Central memory CD4-positive, alpha-beta T cell (primary cell): ENCODE data around the gene KIF25.

Experiments
- DNase-seq: peaks from one replicate; pipeline ENCODE4 v3.0.0; 2022

KIF25 gene

DNA sequence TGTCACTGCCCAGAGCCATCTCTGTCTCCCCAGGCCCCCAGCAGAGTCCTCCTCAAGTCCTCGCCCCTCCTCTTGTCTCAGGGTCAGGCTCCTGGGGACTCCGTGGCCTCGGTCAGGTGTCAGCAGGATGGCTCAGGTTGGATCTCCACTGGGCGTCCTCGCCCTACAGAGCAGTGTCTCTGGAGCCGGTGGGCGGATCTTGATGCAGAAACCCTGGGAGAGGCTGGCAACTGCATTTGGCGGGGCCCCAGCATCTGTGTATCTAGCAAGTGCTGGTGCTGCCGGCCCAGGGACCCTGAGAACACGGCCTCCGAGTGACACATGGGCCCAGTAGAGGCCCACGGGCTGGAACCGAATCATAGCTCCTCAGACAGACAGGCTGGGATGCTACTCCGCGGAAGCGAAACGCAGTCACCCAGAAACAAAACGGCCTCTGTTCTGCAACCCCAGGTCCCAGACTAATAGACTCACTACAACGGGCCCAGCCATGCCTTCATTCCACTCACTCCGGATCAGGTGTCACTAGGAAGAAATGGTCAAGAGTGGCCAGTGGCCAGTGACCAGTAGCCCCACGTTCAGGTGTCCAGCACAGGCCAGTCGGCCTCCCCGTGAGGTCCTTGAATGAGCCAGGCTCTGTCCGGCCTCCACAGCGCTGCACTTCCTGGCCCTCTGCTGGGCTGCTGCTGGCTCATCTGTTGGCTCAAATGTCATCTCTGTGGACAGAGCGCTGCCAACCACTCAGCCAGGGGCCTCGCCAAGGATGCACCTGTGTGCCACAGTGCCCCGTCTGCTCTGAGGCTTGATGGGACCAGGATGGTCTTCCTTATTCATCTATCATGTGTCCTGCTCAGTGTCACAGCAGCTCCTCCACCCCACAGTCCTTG lies 94.2 kb downstream of the KIF25 start:
- no peak for DNase-seq

DNA sequence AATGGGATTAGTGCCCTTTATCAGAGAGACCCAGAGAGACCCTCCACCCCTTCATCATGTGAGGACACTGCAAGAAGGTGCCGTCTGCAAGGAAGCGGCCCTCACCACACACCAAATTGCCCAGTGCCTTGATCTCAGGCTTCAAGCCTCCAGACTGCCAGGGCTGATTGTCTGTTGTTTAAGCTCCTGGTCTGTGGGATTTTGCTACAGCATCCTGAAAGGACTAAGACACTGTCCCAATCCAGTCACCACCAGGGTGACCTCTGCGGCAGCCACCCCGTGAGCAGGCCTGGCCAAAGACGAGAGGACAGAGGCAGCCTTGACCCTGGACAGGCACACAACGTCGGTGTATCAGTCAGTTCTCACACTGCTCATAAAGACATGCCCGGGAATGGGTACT lies 95.1 kb downstream of the KIF25 start:
- DNase-seq = no peak

DNA sequence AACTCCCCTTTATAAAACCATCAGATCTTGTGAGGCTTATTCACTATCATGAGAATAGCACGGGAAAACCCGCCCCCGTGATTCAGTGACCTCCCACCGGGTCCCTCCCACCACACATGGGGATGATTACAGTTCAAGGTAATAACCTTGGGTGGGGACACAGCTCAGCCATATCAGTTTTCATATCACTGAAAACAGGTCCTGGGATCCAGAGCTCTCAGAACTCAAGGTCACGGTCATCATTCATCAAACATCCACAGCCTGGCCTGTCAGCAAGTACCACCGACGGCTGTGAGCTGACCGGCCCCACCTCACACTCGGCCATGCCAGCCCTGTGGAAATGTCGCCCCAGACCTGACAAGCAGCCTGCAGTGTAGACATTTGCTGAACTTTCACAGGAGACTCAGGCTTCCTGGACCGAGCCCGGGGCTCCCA lies 95.6 kb downstream of the KIF25 start:
- DNase-seq = no peak

DNA sequence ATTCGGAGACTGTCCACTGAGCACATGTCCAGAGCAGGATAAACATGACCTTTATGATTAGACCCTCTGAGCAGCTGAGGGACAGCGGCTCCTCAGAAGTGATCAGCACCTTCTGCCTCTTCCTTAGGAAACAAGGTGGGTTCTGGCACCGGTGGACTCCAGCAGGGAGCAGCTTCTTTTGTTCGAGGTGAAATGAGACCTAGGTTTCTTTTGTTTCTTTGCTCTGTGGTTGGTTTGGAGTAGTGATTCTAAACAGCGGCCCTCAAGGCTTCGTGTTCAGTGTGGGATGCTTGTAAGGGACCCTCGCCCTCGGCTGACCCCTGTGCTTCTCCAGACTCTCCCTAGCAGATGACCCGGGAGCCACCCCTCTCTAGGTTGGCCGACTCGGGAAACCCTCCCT lies 96.2 kb downstream of the KIF25 start:
- DNase-seq = no peak
